ENCODE data around the gene PFKL. TPM values are rescaled to one million over a fixed set of nuclear protein-coding genes. Genes with fewer than 3 reads are reported as not detected.
A peak's percentile ranks its signal among the peaks of the same experiment; 100 is the strongest.

The PFKL gene
- total RNA-seq, 4 donors from 2014 or later = 92.8 to 121 (median 117) TPM

DNA sequence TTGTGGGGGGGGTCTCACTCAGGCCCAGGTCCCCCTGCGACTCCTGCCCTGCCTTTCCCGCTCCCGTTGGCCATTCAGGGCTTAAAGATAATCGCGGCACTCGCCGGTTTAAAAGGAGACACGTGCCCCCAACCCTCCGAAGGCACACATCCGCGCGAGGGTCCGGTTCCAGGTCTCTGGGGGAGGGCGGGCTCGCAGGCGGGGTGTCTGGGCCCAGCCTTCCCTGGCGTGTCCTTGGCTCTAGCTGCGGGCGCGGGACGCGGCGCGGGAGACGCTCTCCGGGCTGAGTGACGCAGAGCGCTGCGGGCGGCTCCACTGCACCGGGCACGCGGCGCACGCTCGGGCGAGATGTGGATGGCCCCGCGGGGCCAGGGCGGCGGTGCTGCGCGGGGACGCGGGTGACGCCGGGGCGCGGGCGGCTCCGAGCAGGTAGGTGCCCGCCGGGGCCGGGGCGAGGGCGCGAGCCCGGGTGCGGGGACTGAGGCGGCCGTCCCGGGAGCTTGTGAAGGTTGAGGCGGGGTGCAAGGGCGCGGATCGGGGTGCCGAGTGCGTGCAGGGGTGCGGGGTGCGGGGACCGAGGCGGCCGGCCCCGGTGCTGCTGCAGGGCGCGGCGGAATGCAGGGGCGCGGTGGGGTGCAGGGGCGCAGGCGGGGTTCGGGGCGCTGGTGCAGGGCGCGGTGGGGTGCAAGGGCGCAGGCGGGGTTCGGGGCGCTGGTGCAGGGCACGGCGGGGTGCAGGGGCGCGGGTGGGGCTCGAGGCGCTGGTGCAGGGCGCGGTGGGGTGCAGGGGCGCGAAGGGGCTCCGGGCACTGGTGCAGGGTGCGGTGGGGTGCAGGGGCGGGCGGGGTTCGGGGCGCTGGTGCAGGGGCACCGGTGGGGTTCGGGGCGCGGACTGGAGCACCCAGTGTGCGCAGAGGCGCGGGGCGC lies 50.3 kb downstream of the PFKL start:
- H3K4me1 ChIP-seq = peaks cover 24% of the 10 kb centered on the region
- no peak overlapping the region for H3K27ac ChIP-seq
- H3K36me3 ChIP-seq = no peaks in the 10 kb centered on the region
- no peaks in the 10 kb centered on the region for H3K9me3 ChIP-seq
- peak in 1 of 2 donors; percentile 55 for DNase-seq (ENCODE audit: low spot score in 2 of 2)
- no peak for TF ChIP-seq POLR2AphosphoS5 (IDR thresholded peaks at IDR 0.05)
- no peak for TF ChIP-seq EP300 (IDR thresholded peaks at IDR 0.05)
- TF ChIP-seq, protein P1, sequence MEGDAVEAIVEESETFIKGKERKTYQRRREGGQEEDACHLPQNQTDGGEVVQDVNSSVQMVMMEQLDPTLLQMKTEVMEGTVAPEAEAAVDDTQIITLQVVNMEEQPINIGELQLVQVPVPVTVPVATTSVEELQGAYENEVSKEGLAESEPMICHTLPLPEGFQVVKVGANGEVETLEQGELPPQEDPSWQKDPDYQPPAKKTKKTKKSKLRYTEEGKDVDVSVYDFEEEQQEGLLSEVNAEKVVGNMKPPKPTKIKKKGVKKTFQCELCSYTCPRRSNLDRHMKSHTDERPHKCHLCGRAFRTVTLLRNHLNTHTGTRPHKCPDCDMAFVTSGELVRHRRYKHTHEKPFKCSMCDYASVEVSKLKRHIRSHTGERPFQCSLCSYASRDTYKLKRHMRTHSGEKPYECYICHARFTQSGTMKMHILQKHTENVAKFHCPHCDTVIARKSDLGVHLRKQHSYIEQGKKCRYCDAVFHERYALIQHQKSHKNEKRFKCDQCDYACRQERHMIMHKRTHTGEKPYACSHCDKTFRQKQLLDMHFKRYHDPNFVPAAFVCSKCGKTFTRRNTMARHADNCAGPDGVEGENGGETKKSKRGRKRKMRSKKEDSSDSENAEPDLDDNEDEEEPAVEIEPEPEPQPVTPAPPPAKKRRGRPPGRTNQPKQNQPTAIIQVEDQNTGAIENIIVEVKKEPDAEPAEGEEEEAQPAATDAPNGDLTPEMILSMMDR (IDR thresholded peaks at IDR 0.05) = no peak
- TF ChIP-seq POLR2A (IDR thresholded peaks at IDR 0.05) = no peak
- H3K27me3 ChIP-seq = peaks cover 51% of the 10 kb centered on the region
- peak overlapping the region; percentile 36 for H3K4me3 ChIP-seq
- WGBS = 21% methylated on average over 29 of the region's 113 CpGs

DNA sequence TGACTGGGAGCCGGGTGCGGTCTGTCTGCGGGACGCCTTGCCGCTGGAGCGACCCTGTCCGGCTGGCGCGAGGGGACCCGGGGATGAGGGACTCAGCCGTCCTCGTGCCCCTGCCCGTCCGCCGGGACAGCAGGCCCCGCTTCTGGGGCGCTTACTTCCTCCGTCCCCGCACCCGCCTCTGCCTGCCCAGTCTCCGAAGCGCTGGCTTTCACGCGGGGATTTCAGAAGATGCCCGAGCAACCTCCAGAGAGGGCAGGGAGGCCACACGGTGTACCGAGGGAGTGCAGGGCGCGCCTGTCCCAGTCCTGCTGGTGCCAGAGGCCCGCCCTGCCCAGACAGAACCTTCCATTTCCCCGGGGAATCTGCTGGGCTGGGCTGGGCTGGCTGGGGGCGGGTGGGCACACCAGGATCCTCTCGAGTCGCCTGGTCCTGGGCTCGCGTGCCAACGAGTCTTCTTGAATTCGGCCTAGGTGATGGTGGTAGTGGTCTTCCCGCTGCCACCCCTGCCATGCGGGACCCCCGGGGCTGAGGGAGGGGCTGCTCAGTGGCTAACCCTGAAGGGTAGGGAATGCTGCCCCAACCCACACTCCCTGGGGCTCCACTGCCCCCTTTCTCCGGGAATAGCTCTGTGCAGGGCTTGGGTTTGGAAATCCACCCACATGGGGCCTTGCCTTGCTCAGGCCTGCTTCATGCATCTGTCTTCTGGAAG lies 51.1 kb downstream of the PFKL start:
- Histone ChIP-seq H3K4me1 (peaks cover 24% of the 10 kb centered on the region), H3K27me3 (peaks cover 47% of the 10 kb centered on the region), H3K27ac (no peak overlapping the region), H3K36me3 (no peaks in the 10 kb centered on the region), H3K4me3 (peak overlapping the region; percentile 36), H3K9me3 (no peaks in the 10 kb centered on the region)
- TF ChIP-seq EP300 (IDR thresholded peaks at IDR 0.05) = no peak
- TF ChIP-seq, protein P1 (IDR thresholded peaks at IDR 0.05) = no peak
- no peak for TF ChIP-seq POLR2AphosphoS5 (IDR thresholded peaks at IDR 0.05)
- TF ChIP-seq POLR2A (IDR thresholded peaks at IDR 0.05) = no peak
- 56% methylated on average over 14 of the region's 42 CpGs for WGBS
- peak in 1 of 2 donors; percentile 57 for DNase-seq (ENCODE audit: low spot score in 2 of 2)

DNA sequence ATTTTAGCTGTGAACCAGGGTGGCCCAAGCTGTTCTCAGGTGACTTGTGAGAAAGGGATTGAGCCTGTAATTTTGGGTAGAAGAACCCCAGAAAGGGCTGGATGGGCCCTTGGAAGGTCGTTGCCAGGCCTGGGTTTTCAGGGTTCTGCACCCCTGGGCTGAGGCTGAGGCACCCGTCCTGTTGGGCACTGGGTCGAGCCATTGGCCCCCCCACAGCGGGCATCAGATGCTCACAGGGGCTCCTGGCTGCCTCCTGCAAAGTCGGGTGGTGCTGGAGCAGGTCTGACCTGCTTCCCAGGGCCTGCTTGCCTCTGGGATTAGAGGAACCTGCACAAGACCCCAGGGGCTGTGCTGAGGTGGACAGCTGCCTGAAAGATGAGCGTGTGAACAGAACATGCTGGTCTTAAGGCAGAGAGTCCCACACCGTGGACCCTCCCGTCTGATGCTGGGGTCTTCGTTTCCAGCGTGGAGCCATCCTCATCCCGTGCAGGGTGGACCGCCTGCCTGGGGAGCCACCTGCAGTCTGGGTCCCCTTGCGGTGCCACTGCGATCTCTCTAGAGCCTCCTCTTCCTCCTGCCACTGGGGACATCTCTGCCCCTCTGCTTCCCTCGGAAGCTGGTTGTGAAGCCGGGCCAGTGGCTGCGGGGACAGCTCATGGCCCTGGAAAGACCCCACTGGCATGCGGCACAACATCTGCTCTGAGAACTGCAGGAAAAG lies 51.8 kb downstream of the PFKL start:
- TF ChIP-seq, protein P1 (IDR thresholded peaks at IDR 0.05) = no peak
- TF ChIP-seq POLR2A (IDR thresholded peaks at IDR 0.05) (no peak), POLR2AphosphoS5 (IDR thresholded peaks at IDR 0.05) (no peak), EP300 (IDR thresholded peaks at IDR 0.05) (no peak)
- Histone ChIP-seq H3K27ac (no peak overlapping the region), H3K27me3 (peaks cover 47% of the 10 kb centered on the region), H3K9me3 (no peaks in the 10 kb centered on the region), H3K36me3 (no peaks in the 10 kb centered on the region), H3K4me1 (peaks cover 24% of the 10 kb centered on the region), H3K4me3 (no peak overlapping the region)
- DNase-seq (ENCODE audit: low spot score in 2 of 2) = peak in 1 of 2 donors; percentile 62
- 86% methylated on average over 18 of the region's 18 CpGs for WGBS

DNA sequence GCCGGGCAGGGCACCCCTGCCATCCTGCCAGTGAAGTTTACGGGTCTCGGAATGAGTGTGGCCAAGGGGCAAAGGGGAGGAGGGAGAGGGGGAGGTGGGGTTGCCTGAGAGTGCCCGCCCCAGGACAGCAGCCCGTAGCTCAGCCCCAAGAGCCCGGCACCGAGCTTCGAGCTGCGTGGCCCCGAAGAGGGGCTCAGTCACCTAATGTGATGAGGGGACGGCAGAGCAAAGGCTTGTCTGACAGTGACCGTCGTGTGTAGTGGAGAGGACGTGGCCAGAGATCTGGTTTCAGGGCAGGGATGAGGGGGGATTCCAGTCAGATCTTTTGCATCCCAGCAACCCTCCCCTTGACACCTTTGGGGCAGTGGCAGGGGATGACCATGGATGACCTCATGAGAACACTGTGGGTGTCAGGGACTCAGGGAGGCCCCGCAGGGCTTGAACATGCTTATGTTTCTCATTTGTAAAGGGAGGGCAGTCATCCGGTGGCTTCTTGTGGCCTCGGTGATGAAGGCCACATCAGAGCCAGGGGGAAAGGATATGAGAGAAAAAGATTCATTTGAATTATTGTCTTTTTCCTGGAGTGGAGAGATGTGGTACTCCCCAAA lies 52.5 kb downstream of the PFKL start:
- whole genome bisulfite sequencing = 78% methylated on average over 13 of the region's 17 CpGs
- H3K27ac ChIP-seq = no peak overlapping the region

More for the DNA sequence above, 52.5 kb downstream of the PFKL start:
- TF ChIP-seq, protein P1 (IDR thresholded peaks at IDR 0.05) = no peak
- TF ChIP-seq POLR2A (IDR thresholded peaks at IDR 0.05) = no peak
- no peak for TF ChIP-seq EP300 (IDR thresholded peaks at IDR 0.05)
- Histone ChIP-seq H3K27me3 (peaks cover 47% of the 10 kb centered on the region), H3K36me3 (no peaks in the 10 kb centered on the region), H3K4me3 (no peak overlapping the region), H3K4me1 (peaks cover 24% of the 10 kb centered on the region), H3K9me3 (no peaks in the 10 kb centered on the region)
- peak in 1 of 2 donors; percentile 49 for DNase-seq (ENCODE audit: low spot score in 2 of 2)
